K562 (cell line): ENCODE results near the gene KSR2.

Experiments
- CHD2 ChIP-seq: IDR thresholded peaks from 2 replicates; pipeline ENCODE4 v1.6.1; 2011; ENCODE audit warnings: low read depth, low read length
- CREB1 ChIP-seq, 2 experiments: sonication (generic) in 1 of 2; formaldehyde crosslinking in 1 of 2; IDR thresholded peaks; 2 replicates each; pipeline versions ENCODE4 v1.6.1 to v1.8.0; 2012 to 2022; ENCODE audit warnings: inconsistent platforms in 1 of 2, mild to moderate bottlenecking in 1 of 2, missing genetic modification reagents in 1 of 2, moderate library complexity in 1 of 2
- CTCF ChIP-seq, 3 experiments: IDR thresholded peaks in 2 of 3; conservative IDR thresholded peaks in 1 of 3; 2 replicates each; pipeline ENCODE4 v1.5.1; 2011 to 2012; ENCODE audit warnings: low read length in 3 of 3, mild to moderate bottlenecking in 3 of 3, control low read depth in 2 of 3, improper control_type of control experiment in 1 of 3, inconsistent platforms in 1 of 3, low read depth in 1 of 3, mixed read lengths in 1 of 3, moderate library complexity in 1 of 3; ENCODE audit not compliant: insufficient read depth in 2 of 3
- FOXA1 ChIP-seq: fragments of 450-650 bp; IDR thresholded peaks from 2 replicates; pipeline ENCODE4 v1.6.1; 2016; ENCODE audit warnings: mild to moderate bottlenecking, borderline replicate concordance
- GATAD2A ChIP-seq: fragments of 450-650 bp; IDR thresholded peaks from 2 replicates; pipeline ENCODE4 v1.6.1; 2017
- KAT8 ChIP-seq: fragments of 450-650 bp; IDR thresholded peaks from 2 replicates; pipeline ENCODE4 v1.6.1; 2016; ENCODE audit warnings: low read depth, mild to moderate bottlenecking
- KLF6 ChIP-seq: fragments of 250-450 bp; sonication (Bioruptor Pico); IDR thresholded peaks from 2 replicates; pipeline ENCODE4 v1.4.0; 2020; ENCODE audit warnings: mild to moderate bottlenecking, moderate library complexity, borderline replicate concordance
- RBM15 ChIP-seq: fragments of 200-400 bp; formaldehyde crosslinking; IDR thresholded peaks from 2 replicates; pipeline ENCODE4 v1.6.1; 2018; ENCODE audit warnings: mild to moderate bottlenecking, low read length, moderate library complexity; ENCODE audit not compliant: insufficient read depth
- ZBTB40 ChIP-seq, 2 experiments: fragments of 450-650 bp in 1 of 2; sonication (generic) in 1 of 2; formaldehyde crosslinking in 1 of 2; IDR thresholded peaks; 2 replicates each; pipeline versions ENCODE4 v1.7.1 to v1.9.0; 2016 to 2022; ENCODE audit warnings: inconsistent platforms in 1 of 2, mild to moderate bottlenecking in 1 of 2, missing genetic modification reagents in 1 of 2
- ZNF121 ChIP-seq: sonication (generic); formaldehyde crosslinking; conservative IDR thresholded peaks from 2 replicates; pipeline ENCODE4 v1.8.0; 2022; ENCODE audit warnings: missing genetic modification reagents

GRCh38 chr12:117863002-117863709, 105.6 kb downstream of the KSR2 start:
- TF ChIP-seq KAT8, result no peak
- no peak for TF ChIP-seq CTCF (IDR thresholded peaks at IDR 0.05 in 2 of 3, conservative IDR thresholded peaks at IDR 0.05 in 1 of 3; ENCODE audit: insufficient read depth in 2 of 3, low read depth in 1 of 3, low read length in 3 of 3)
- no peak for TF ChIP-seq GATAD2A
- no peak for TF ChIP-seq ZNF121 (CRISPR knock-in tag)
- no peak for TF ChIP-seq FOXA1
- TF ChIP-seq ZBTB40 (IDR thresholded peaks at IDR 0.05), result no peak
- no peak for TF ChIP-seq ZBTB40 (CRISPR knock-in tag; IDR thresholded peaks at IDR 0.05)
- TF ChIP-seq CREB1 (IDR thresholded peaks at IDR 0.05), result no peak
- TF ChIP-seq CREB1 (CRISPR knock-in tag; IDR thresholded peaks at IDR 0.05), result no peak
- no peak for TF ChIP-seq KLF6
- TF ChIP-seq RBM15, result no peak
- no peak for TF ChIP-seq CHD2
